Measurements from ENCODE around the gene LYRM2. TPM values are rescaled to one million over a fixed set of nuclear protein-coding genes. Genes with fewer than 3 reads are reported as not detected.

LYRM2 gene
- total and polyA plus RNA-seq, 9 of the 15 experiments (the other 6 are each of a cell fraction or from before 2014, with no cell fraction given) = 13.9 to 115 (median 42.9) TPM

- no peak for TF ChIP-seq USF2 (CRISPR knock-in tag; IDR thresholded peaks at IDR 0.05)
Observed at GRCh38 chr6:89582669-89583325, 55.8 kb downstream of the LYRM2 start (continued).

DNA sequence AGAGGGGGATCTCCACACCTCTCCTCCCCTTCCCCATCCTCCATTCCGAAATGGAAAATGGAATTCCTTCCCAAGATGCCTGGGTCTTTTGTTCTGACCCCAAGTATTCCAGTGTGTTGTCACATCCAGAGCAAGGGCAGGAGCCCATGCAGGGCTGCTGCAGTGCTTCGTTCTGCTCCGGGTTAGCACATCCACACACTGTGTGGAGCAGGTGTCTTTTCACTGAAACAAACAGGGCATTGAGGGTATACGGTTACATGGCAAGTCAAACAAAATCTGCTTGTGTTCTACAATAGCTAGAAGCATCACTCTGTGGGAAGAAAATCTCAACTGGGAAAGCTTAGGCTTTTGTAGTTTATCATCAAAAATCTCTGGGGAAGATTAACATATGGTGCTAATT, 56.9 kb downstream of the LYRM2 start:
- Histone ChIP-seq H4K20me1 (replicated peaks; ENCODE audit: control insufficient read depth, insufficient read depth, low read length) (no peaks in the 10 kb centered on the region), H3K4me2 (ENCODE audit: insufficient read depth, low read length) (no peak overlapping the region), H3K9me1 (ENCODE audit: control insufficient read depth, insufficient read depth, low read length) (no peaks in the 10 kb centered on the region), H3K4me1 (replicated peaks in 1 of 2; ENCODE audit: control insufficient read depth in 2 of 2, insufficient read depth in 2 of 2, low read length in 2 of 2) (no peaks in the 10 kb centered on the region), H2AFZ (ENCODE audit: low read depth, low read length) (no peak overlapping the region), H3K79me2 (ENCODE audit: control insufficient read depth, insufficient read depth, low read length) (no peaks in the 10 kb centered on the region), H3K9ac (ENCODE audit: insufficient read depth in 1 of 2, low read depth in 2 of 2, low read length in 2 of 2) (no peak overlapping the region), H3K27me3 (ENCODE audit: control insufficient read depth in 2 of 2, insufficient read depth in 2 of 2, low read length in 2 of 2) (peaks cover 12 to 22% of the 10 kb centered on the region in 2 experiments; a peak in 4 of 5 replicates), H3K27ac (ENCODE audit: extremely low read depth, low read depth, low read length) (no peak overlapping the region), H3K36me3 (ENCODE audit: control insufficient read depth, insufficient read depth, low read length) (no peaks in the 10 kb centered on the region), H3K9me3 (replicated peaks; ENCODE audit: control insufficient read depth, insufficient read depth, low read depth, low read length) (no peaks in the 10 kb centered on the region), H3K4me3 (no peak overlapping the region)
- CTCF ChIA-PET (ENCODE audit: low intra/inter-chr PET ratio) = no interaction called here
- 0% methylated on average over 4 of the region's 4 CpGs for WGBS (ENCODE audit: insufficient coverage, low coverage, missing lambda C conversion rate)
- in situ Hi-C loops (cut with MboI) = no loop called here
- no peak for DNase-seq (ENCODE audit: extremely low read depth in 1 of 4, low spot score in 3 of 4)
- intact Hi-C loops (cut with micrococcal nuclease) = no loop called here
- FAIRE-seq = no peak
- no TSS peak for BruUV-seq (replicated peaks)
- POLR2A ChIA-PET = interaction anchor here (1.2 kb wide), 1 partner anchor 9 kb away, joined by 4 read pairs; no protein-coding TSS in a partner anchor
- no peak for ATAC-seq
- TF ChIP-seq FOXJ2 (tag; IDR thresholded peaks at IDR 0.05) (no peak), TSC22D4 (tag; IDR thresholded peaks at IDR 0.05) (no peak), JUND (IDR thresholded peaks at IDR 0.05; ENCODE audit: borderline replicate concordance, low read depth, low read length) (no peak), JUND (tag; IDR thresholded peaks at IDR 0.05; ENCODE audit: borderline replicate concordance, low read depth, low read length) (no peak), ILK (tag; IDR thresholded peaks at IDR 0.05; ENCODE audit: borderline replicate concordance, low read depth) (no peak), NONO (IDR thresholded peaks at IDR 0.05; ENCODE audit: low read depth in 2 of 2, low read length in 1 of 2) (no peak), NR2C2 (CRISPR knock-in tag; IDR thresholded peaks at IDR 0.05) (no peak), NR2C2 (tag; IDR thresholded peaks at IDR 0.05) (no peak), ZNF174 (CRISPR knock-in tag; IDR thresholded peaks at IDR 0.05) (no peak), POLR2H (tag; IDR thresholded peaks at IDR 0.05; ENCODE audit: low read depth) (no peak)
- TF ChIP-seq, protein P1, sequence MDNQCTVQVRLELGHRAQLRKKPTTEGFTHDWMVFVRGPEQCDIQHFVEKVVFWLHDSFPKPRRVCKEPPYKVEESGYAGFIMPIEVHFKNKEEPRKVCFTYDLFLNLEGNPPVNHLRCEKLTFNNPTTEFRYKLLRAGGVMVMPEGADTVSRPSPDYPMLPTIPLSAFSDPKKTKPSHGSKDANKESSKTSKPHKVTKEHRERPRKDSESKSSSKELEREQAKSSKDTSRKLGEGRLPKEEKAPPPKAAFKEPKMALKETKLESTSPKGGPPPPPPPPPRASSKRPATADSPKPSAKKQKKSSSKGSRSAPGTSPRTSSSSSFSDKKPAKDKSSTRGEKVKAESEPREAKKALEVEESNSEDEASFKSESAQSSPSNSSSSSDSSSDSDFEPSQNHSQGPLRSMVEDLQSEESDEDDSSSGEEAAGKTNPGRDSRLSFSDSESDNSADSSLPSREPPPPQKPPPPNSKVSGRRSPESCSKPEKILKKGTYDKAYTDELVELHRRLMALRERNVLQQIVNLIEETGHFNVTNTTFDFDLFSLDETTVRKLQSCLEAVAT (IDR thresholded peaks at IDR 0.05) = no peak
- TF ChIP-seq, protein P2, sequence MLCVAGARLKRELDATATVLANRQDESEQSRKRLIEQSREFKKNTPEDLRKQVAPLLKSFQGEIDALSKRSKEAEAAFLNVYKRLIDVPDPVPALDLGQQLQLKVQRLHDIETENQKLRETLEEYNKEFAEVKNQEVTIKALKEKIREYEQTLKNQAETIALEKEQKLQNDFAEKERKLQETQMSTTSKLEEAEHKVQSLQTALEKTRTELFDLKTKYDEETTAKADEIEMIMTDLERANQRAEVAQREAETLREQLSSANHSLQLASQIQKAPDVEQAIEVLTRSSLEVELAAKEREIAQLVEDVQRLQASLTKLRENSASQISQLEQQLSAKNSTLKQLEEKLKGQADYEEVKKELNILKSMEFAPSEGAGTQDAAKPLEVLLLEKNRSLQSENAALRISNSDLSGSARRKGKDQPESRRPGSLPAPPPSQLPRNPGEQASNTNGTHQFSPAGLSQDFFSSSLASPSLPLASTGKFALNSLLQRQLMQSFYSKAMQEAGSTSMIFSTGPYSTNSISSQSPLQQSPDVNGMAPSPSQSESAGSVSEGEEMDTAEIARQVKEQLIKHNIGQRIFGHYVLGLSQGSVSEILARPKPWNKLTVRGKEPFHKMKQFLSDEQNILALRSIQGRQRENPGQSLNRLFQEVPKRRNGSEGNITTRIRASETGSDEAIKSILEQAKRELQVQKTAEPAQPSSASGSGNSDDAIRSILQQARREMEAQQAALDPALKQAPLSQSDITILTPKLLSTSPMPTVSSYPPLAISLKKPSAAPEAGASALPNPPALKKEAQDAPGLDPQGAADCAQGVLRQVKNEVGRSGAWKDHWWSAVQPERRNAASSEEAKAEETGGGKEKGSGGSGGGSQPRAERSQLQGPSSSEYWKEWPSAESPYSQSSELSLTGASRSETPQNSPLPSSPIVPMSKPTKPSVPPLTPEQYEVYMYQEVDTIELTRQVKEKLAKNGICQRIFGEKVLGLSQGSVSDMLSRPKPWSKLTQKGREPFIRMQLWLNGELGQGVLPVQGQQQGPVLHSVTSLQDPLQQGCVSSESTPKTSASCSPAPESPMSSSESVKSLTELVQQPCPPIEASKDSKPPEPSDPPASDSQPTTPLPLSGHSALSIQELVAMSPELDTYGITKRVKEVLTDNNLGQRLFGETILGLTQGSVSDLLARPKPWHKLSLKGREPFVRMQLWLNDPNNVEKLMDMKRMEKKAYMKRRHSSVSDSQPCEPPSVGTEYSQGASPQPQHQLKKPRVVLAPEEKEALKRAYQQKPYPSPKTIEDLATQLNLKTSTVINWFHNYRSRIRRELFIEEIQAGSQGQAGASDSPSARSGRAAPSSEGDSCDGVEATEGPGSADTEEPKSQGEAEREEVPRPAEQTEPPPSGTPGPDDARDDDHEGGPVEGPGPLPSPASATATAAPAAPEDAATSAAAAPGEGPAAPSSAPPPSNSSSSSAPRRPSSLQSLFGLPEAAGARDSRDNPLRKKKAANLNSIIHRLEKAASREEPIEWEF (CRISPR knock-in tag; IDR thresholded peaks at IDR 0.05) = no peak

Data from K562 (cell line).